DMS114 treated with DMSO at 0.1 percent for 48 hours (cell line): ENCODE results near the gene REEP1.

Source experiments
- DNase-seq: peaks from one replicate; lab custom pipeline; 2025; ENCODE audit not compliant: unreplicated experiment; lab: John Stamatoyannopoulos, UW

REEP1 gene

DNA sequence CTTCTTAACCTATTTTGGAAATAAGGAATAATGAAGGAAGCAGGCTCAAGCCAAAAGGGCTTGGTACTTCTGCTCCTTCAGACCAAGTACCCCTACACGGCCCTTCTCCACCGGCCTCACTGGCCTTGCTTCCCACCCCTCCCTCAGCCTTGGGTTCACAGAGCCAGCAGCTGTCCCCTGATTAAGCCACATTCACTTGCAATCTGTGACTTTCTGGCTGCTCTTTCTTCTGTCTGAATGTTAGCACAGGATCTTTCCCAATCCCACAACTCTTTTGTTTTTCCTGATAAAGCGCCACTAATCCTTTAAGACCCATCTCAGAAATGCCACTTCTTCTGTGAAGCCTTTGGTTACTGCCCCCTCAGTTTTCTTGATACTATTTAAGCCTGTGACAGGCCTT lies 52.4 kb downstream of the REEP1 start:
- no peak for DNase-seq

DNA sequence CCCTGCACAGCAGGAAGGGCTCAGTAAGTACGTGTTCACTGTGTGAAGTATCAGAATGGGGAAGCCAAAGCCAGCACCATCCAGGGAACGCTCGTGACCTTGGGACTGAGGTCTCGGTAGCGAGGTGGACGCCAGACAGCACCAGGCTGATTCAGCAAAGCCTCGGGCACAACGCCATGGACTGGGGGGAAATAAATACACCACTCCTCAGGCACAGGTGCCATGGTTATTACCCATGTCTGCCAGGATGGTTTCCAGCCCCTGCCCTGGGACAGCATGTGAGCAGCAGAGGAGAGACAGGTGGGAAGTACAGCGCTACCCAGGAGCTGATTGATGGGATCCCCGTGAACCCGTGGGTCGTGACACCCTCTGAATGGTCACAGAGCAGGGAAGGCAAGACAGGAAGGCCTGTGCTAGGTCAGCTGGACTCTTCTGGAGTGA lies 53.0 kb downstream of the REEP1 start:
- DNase-seq = no peak

DNA sequence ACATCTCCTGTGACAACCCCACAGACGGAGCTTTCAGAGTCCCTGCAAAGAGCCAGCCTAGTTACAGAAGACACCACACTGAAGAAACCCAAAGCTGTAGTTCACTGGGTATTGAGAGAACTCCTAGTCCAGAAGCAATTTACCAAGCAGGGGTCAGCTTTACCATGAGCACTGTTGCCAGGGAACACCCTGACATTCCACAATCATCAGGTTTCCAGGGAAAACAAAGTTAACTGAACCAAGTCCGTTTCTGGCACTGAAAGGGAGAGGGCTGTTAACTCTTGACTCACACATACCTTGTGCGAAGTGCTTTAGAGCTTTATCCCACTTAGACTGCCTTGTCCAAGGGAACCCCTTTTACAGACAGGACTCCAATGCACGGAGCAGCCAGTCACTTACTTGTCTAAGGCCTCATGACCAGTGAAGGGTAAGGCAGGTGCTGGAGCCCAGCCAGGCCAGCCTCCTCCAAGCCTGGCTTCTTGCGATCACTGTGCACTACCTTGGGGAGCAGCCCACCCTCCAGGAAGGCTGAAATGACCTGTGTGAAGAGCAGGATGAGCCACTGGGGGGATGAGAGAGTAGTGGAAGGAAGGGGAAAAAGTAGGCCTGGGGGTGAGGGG lies 53.9 kb downstream of the REEP1 start:
- DNase-seq = no peak

DNA sequence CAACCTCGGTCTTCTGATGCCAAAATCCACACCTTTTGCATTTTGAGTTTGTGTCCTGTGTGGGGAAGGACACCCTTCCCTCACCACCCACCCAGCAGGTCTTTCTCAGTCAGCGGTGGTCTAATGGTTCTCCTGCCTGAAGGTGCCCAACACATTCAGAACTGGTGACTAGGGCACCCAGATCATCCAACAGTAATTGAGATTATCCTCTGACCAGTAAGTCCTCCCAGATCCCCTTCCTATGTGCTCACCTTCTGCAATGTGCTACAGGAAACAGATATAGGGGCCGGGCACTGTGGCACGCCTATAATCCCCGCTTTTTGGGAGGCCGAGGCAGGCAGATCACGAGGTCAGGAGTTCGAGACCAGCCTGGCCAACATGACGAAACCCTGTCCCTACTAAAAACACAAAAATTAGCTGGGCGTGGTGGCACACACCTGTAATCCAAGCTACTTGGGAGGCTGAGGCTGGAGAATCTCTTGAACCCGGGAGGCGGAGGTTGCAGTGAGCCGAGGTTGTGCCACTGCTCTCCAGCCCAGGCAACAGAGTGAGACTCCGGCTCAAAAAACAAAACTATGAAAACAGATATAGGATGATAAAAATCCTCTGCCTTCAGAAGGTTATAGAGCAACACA lies 56.2 kb downstream of the REEP1 start:
- no peak for DNase-seq

- no peak for DNase-seq
Measured at GRCh38 chr2:86280191-86280667, 57.2 kb downstream of the REEP1 start.

DNA sequence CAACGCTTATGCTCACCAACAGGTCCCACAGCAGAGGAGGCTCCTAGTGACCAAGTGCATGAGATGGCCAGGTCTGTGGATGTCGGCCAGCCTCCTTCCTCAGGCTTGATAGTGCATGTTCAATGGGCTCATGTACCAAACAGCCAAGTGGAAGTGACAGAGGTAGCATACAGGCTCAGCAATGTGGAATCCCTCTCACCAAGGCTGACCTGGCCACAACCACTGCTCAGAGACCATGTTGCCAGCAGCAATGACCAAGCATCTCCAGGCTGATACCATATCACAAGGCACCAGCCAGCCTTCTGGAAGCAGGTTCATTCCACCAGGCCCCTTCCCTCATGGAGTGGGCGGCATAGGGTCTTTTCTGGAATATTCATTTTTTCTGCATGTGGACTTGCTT lies 61.5 kb downstream of the REEP1 start:
- no peak for DNase-seq

- DNase-seq = no peak
Measured at GRCh38 chr2:86275384-86275799, 62.0 kb downstream of the REEP1 start.

DNA sequence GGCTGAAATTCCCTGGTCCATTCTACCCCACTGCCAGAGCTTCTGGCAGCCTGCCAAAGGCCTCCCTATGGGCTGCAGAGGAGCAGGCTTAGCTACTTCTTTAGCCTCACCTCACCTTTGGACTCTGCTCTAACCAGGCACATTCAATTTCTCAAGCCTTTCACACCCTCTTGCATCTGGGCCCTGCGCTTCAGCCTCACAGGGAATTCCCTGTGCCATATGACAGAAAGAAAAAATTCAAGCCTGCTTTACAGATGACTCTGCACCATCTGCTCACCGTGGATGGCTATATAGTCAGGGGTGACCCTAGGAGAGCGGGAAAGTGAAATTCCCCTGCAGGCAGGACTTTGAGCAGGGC lies 62.5 kb downstream of the REEP1 start:
- DNase-seq = no peak

GRCh38 chr2:86274265-86274917 lies 63.0 kb downstream of the REEP1 start:
- no peak for DNase-seq

GRCh38 chr2:86272111-86272510 lies 65.3 kb downstream of the REEP1 start:
- no peak for DNase-seq

DNA sequence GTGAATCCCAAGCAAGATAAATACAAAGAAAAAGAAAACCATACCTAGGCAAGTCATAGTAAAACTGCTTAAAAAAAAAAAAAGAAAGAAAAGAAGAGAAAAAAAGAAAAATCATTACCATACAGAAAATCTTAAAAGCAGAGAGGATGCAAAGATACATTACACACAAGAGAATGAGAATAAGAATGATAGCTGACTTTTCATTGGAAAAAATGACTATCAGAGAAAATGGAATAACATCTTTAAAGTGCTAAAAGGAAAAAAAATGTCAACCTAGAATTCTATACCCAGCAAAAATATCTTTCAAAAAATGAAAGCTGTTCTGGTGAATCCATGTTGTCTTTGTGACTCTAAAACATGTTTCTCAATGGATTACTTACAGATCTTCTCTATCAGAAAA lies 66.2 kb downstream of the REEP1 start:
- DNase-seq = no peak

- DNase-seq = no peak
Measured at GRCh38 chr2:86263956-86264355, 73.5 kb downstream of the REEP1 start.

DNA sequence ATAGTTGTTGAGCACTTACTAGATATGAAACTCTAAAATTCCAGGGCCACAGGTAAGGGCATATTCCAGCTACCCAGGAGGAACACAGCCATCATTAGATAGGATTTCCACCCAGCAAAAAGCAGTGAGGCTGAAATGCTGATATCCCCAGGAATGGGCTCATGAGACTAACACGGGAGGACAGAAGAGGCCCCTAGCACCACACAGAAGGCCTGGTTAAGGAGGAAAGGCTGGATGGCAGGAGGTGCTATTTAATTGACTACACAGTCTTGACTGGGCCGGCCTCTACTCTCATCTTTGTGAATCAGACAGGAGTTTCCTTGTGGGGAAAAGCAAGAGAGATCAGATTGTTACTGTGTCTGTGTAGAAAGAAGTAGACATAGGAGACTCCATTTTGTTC lies 76.4 kb downstream of the REEP1 start:
- no peak for DNase-seq

- no peak for DNase-seq
Measured at GRCh38 chr2:86258106-86258505, 79.3 kb downstream of the REEP1 start.

GRCh38 chr2:86256982-86257381 lies 80.4 kb downstream of the REEP1 start:
- no peak for DNase-seq

GRCh38 chr2:86256300-86256699 lies 81.1 kb downstream of the REEP1 start:
- no peak for DNase-seq

- no peak for DNase-seq
Measured at GRCh38 chr2:86254576-86255538, 82.6 kb downstream of the REEP1 start.

DNA sequence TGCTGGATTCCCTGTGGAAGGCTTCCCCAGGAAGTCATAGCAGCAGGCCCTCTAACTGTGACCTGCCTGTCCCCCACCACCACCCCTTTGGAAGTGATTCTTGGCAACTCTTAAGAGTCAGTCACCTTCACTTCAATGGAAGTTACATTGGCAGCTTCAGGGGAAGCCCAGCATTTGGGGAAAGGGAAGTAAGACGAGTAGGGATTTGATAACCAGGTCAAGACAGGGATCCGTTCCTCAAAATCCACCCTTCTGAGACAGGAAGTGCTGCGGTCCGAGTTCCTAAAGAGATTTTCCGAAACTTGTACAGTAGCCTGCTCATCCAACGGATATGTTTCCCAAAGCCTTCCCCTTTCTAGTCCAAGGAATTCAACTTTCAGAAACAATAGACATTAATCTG lies 84.0 kb downstream of the REEP1 start:
- no peak for DNase-seq

GRCh38 chr2:86251840-86252266 lies 85.6 kb downstream of the REEP1 start:
- DNase-seq = no peak

DNA sequence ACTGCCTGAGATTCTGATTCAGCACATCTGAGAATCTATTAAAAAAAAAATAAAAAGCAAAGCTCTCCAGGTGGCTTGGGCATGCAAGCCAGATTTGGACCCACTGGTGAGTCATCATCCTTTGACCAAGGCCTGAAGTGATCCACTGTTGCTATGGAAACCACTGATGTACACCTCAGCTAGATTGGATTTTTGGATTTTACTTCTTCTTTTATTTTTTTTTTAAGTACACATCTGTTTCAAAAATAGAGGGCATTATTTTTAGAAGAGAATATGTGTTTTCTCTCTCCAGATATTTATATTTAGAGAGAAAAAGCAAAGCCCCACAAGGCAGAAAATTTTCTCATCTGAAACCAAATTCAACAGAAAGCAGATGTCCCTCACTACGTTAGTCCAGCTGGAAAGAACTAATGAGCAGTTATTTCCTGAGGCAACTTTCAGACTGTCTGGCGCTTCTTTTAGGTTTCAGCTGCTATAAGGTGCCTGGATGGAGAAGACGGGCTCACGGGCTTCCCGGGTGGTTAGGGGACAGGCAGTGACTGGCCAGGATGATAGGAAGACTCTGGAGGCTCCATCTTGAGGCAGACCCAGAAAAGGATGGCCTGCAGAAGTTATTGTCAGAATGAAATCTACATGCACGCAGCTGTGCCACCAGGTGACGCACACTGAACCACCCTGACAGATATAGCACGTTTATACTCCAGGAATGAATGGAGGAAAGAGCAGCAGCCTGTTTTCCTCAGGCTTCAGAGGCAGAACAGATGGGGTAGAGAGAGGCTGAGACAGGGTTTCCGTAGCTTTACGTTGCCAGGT lies 87.6 kb downstream of the REEP1 start:
- no peak for DNase-seq
